ENCODE data around the gene SSH2.
"Not testable (repeated sequence)": the region's sequence is repeated elsewhere in the genome, so short reads cannot be mapped to it uniquely, and the experiment has no call there.

SSH2 gene

GRCh38 chr17:29903471-29903870, 26.6 kb downstream of the SSH2 start:
- Histone ChIP-seq H3K27ac (no peak overlapping the region), H3K36me3 (ENCODE audit: control insufficient read depth, insufficient read depth, low read length) (no peaks in the 10 kb centered on the region), H3K4me1 (no peaks in the 10 kb centered on the region), H3K4me3 (ENCODE audit: low read depth, low read length) (no peak overlapping the region), H3K4me2 (ENCODE audit: low read length) (no peak overlapping the region), H3K79me2 (peaks cover 35% of the 10 kb centered on the region), H2AFZ (no peak overlapping the region), H3K27me3 (ENCODE audit: control insufficient read depth, insufficient read depth, low read length) (no peaks in the 10 kb centered on the region), H3K9me3 (ENCODE audit: control insufficient read depth, low read length) (no peaks in the 10 kb centered on the region), H3K9ac (no peak overlapping the region)
- TF ChIP-seq CTCF (IDR thresholded peaks at IDR 0.05), result no peak

- H3K27me3 ChIP-seq (ENCODE audit: control insufficient read depth, insufficient read depth, low read length); H3K4me2 ChIP-seq (ENCODE audit: low read length); H3K27ac ChIP-seq; H3K9ac ChIP-seq; H2AFZ ChIP-seq; H3K9me3 ChIP-seq (ENCODE audit: control insufficient read depth, low read length); H3K4me3 ChIP-seq (ENCODE audit: low read depth, low read length); H3K36me3 ChIP-seq (ENCODE audit: control insufficient read depth, insufficient read depth, low read length); H3K79me2 ChIP-seq; H3K4me1 ChIP-seq: not testable (repeated sequence)
Observed at GRCh38 chr17:29897136-29897535, 32.9 kb downstream of the SSH2 start.

DNA sequence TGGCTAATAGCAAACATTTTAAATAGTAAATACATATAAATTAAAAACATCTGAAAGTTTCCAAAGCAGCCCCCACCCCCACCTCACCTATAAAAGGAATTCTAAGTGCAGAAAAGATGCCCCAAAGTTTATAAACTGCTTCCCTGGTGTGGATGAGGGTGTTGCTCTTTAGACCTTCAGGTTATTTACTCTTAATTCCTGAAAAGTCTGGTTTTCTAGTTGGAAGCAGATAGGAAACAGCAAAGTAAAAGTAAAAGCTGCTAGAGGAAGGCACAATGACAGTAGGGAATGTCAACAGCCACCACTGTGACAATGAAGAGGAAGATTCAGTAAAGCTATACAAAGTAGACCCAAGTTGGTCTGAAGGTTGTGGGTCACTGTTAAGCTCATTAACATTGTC, 37.8 kb downstream of the SSH2 start:
- Histone ChIP-seq H3K27me3 (ENCODE audit: control insufficient read depth, insufficient read depth, low read length) (no peaks in the 10 kb centered on the region), H3K27ac (no peak overlapping the region), H3K4me2 (ENCODE audit: low read length) (no peak overlapping the region), H3K36me3 (ENCODE audit: control insufficient read depth, insufficient read depth, low read length) (no peaks in the 10 kb centered on the region), H3K9me3 (ENCODE audit: control insufficient read depth, low read length) (no peaks in the 10 kb centered on the region), H2AFZ (no peak overlapping the region), H3K79me2 (peaks cover 3% of the 10 kb centered on the region), H3K4me1 (no peaks in the 10 kb centered on the region), H3K9ac (no peak overlapping the region), H3K4me3 (ENCODE audit: low read depth, low read length) (no peak overlapping the region)
- no peak for TF ChIP-seq CTCF (IDR thresholded peaks at IDR 0.05)

DNA sequence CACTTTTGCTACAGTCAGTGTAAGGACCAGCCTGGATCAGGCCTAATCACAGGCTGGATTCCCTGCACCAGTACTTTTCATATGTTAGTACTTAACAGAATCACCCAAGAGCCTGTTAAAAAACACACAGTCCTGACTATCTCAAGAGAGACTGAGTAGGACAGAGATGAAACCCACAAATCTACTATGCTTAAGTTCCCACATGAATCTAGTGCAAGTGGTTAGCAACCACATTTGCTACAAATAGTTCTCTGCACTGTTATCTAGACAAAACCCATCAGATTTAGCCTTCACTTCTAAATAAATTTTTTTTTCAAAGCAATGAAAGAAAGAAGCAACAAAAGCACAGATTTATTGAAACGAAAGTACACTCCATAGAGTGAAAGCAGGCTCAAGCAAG, 38.9 kb downstream of the SSH2 start:
- H3K4me1 ChIP-seq, result no peaks in the 10 kb centered on the region
- no peaks in the 10 kb centered on the region for H3K27me3 ChIP-seq (ENCODE audit: control insufficient read depth, insufficient read depth, low read length)
- no peak for TF ChIP-seq CTCF (IDR thresholded peaks at IDR 0.05)
- peaks cover 3% of the 10 kb centered on the region for H3K79me2 ChIP-seq
- H3K36me3 ChIP-seq (ENCODE audit: control insufficient read depth, insufficient read depth, low read length), result no peaks in the 10 kb centered on the region
- H2AFZ ChIP-seq, result no peak overlapping the region
- H3K4me3 ChIP-seq (ENCODE audit: low read depth, low read length), result no peak overlapping the region
- no peak overlapping the region for H3K27ac ChIP-seq
- H3K9me3 ChIP-seq (ENCODE audit: control insufficient read depth, low read length), result no peaks in the 10 kb centered on the region
- no peak overlapping the region for H3K4me2 ChIP-seq (ENCODE audit: low read length)
- no peak overlapping the region for H3K9ac ChIP-seq

DNA sequence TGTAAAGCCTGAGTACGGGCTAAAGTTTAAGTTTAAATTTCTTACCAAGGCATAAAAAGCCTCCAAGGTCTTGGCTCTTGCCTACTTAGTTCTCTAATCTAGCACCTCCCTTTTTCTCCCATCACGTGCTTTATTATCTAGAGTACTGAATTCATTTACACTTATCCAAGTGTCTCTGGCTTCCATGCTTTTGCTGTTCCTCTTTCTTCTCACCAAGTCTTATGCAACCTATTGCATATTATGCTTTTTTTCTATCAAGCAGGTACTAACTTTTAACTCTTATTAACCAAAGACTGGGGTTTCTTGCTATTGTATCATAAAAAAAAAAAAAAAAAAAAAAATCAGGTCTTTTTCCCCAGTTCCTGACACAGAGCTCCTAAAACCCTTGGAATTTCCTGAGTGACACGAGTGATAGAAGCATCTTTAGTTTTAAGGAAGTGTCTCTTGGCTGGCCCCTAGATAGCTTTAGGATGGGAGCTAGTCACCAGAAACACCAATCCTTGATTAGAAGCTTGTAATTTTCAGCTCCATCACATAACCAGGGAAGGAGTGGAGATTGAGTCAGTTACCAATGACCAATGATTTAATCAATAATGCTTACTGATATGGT, 44.9 kb downstream of the SSH2 start:
- Histone ChIP-seq H3K27ac (no peak overlapping the region), H3K27me3 (ENCODE audit: control insufficient read depth, insufficient read depth, low read length) (no peaks in the 10 kb centered on the region), H3K4me1 (peaks cover 9% of the 10 kb centered on the region), H2AFZ (no peak overlapping the region), H3K9me3 (ENCODE audit: control insufficient read depth, low read length) (no peaks in the 10 kb centered on the region), H3K4me3 (ENCODE audit: low read depth, low read length) (no peak overlapping the region), H3K4me2 (ENCODE audit: low read length) (no peak overlapping the region), H3K79me2 (peaks cover 3% of the 10 kb centered on the region), H3K9ac (no peak overlapping the region), H3K36me3 (ENCODE audit: control insufficient read depth, insufficient read depth, low read length) (no peaks in the 10 kb centered on the region)
- no peak for TF ChIP-seq CTCF (IDR thresholded peaks at IDR 0.05)

Measured in parathyroid adenoma (tissue), 2 donors.